Astrocyte (in vitro differentiated cells and primary cell): ENCODE results near the gene HEXD. TPM values are rescaled to one million over a fixed set of nuclear protein-coding genes. Genes with fewer than 3 reads are reported as not detected.

Source experiments
- DNase-seq: peaks from one replicate; pipeline ENCODE4 v3.0.0-alpha.2; 2010; ENCODE audit warnings: low read depth
- FAIRE-seq: peaks from 2 replicates; lab custom pipeline; 2011; peaks lifted over from hg19 to GRCh38; lab: Jason Lieb, UNC
- H2AFZ ChIP-seq: 2 replicates; pipeline ENCODE4 v1.6.0; 2012; ENCODE audit warnings: low read depth, low read length, inconsistent platforms
- H3K27ac ChIP-seq: 2 replicates; pipeline ENCODE4 v1.5.1; 2011; ENCODE audit warnings: low read depth, low read length, inconsistent platforms
- H3K27me3 ChIP-seq: 2 replicates; pipeline ENCODE4 v1.6.0; 2011; ENCODE audit warnings: low read length, inconsistent platforms; ENCODE audit not compliant: insufficient read depth
- H3K36me3 ChIP-seq: 2 replicates; pipeline ENCODE4 v1.5.1; 2011; ENCODE audit warnings: low read length, inconsistent platforms; ENCODE audit not compliant: insufficient read depth
- H3K4me1 ChIP-seq: 2 replicates; pipeline ENCODE4 v1.5.1; 2011; ENCODE audit warnings: low read length, inconsistent platforms; ENCODE audit not compliant: insufficient read depth
- H3K4me2 ChIP-seq: 2 replicates; pipeline ENCODE4 v1.6.0; 2012; ENCODE audit warnings: low read length, inconsistent platforms
- H3K4me3 ChIP-seq: 2 replicates; pipeline ENCODE4 v1.5.1; 2011; ENCODE audit warnings: low read depth, mild to moderate bottlenecking, low read length, inconsistent platforms; ENCODE audit not compliant: insufficient read depth
- H3K79me2 ChIP-seq: 2 replicates; pipeline ENCODE4 v1.6.0; 2012; ENCODE audit warnings: mild to moderate bottlenecking, low read length, inconsistent platforms; ENCODE audit not compliant: insufficient read depth
- H3K9ac ChIP-seq: 2 replicates; pipeline ENCODE4 v1.6.0; 2012; ENCODE audit warnings: mild to moderate bottlenecking, low read length, inconsistent platforms
- H3K9me3 ChIP-seq: 2 replicates; pipeline ENCODE4 v1.5.1; 2012; ENCODE audit warnings: low read depth, mild to moderate bottlenecking, low read length, inconsistent platforms; ENCODE audit not compliant: insufficient read depth
- H4K20me1 ChIP-seq: 2 replicates; pipeline ENCODE4 v1.6.0; 2012; ENCODE audit warnings: low read length, inconsistent platforms; ENCODE audit not compliant: insufficient read depth
- H3K27ac Mint-ChIP-seq: one replicate; pipeline ENCODE4 v1.8.0; 2021; ENCODE audit warnings: mild to moderate bottlenecking, mixed read lengths; ENCODE audit not compliant: unreplicated experiment
- H3K27me3 Mint-ChIP-seq: one replicate; pipeline ENCODE4 v1.8.0; 2021; ENCODE audit warnings: low read depth, mixed read lengths; ENCODE audit not compliant: unreplicated experiment
- H3K36me3 Mint-ChIP-seq: one replicate; pipeline ENCODE4 v1.8.0; 2021; ENCODE audit warnings: low read depth, mixed read lengths; ENCODE audit not compliant: unreplicated experiment
- H3K4me1 Mint-ChIP-seq: one replicate; pipeline ENCODE4 v1.8.0; 2021; ENCODE audit warnings: low read depth, mixed read lengths; ENCODE audit not compliant: unreplicated experiment
- H3K4me3 Mint-ChIP-seq: one replicate; pipeline ENCODE4 v1.8.0; 2021; ENCODE audit warnings: mild to moderate bottlenecking, moderate library complexity, mixed read lengths; ENCODE audit not compliant: unreplicated experiment
- H3K9me3 Mint-ChIP-seq: one replicate; pipeline ENCODE4 v1.8.0; 2021; ENCODE audit warnings: mild to moderate bottlenecking, mixed read lengths; ENCODE audit not compliant: unreplicated experiment
- EZH2 ChIP-seq: IDR thresholded peaks from 2 replicates; pipeline ENCODE4 v1.6.1; 2012; ENCODE audit warnings: mild to moderate bottlenecking, low read length, inconsistent platforms; ENCODE audit not compliant: insufficient read depth
- total RNA-seq: library from RNA; stranded (reverse); gene quantifications from 2 replicates; pipeline ENCODE4 v1.2.1, GENCODE V29; 2021
- TF ChIP-seq, protein P1 (sequence below): IDR thresholded peaks from 2 replicates; pipeline ENCODE4 v1.5.1; 2011; ENCODE audit warnings: low read depth, mild to moderate bottlenecking, inconsistent platforms, low read length, moderate library complexity; ENCODE audit not compliant: insufficient read depth

HEXD gene
- total RNA-seq, 1 donor from 2014 or later = 11.1 TPM

DNA sequence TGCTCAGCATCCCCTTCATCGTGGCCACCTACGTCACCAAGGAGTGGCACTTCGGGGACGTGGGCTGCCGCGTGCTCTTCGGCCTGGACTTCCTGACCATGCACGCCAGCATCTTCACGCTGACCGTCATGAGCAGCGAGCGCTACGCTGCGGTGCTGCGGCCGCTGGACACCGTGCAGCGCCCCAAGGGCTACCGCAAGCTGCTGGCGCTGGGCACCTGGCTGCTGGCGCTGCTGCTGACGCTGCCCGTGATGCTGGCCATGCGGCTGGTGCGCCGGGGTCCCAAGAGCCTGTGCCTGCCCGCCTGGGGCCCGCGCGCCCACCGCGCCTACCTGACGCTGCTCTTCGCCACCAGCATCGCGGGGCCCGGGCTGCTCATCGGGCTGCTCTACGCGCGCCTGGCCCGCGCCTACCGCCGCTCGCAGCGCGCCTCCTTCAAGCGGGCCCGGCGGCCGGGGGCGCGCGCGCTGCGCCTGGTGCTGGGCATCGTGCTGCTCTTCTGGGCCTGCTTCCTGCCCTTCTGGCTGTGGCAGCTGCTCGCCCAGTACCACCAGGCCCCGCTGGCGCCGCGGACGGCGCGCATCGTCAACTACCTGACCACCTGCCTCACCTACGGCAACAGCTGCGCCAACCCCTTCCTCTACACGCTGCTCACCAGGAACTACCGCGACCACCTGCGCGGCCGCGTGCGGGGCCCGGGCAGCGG, 43.4 kb upstream of the HEXD start:
- no peak overlapping the region for H3K9ac ChIP-seq
- no peaks in the 10 kb centered on the region for H3K4me1 Mint-ChIP-seq
- DNase-seq = no peak
- H3K27ac Mint-ChIP-seq = no peak overlapping the region
- no peaks in the 10 kb centered on the region for H3K79me2 ChIP-seq
- FAIRE-seq = no peak
- no peaks in the 10 kb centered on the region for H3K9me3 Mint-ChIP-seq
- no peak overlapping the region for H2AFZ ChIP-seq
- H3K36me3 Mint-ChIP-seq = no peaks in the 10 kb centered on the region
- TF ChIP-seq, protein P1, sequence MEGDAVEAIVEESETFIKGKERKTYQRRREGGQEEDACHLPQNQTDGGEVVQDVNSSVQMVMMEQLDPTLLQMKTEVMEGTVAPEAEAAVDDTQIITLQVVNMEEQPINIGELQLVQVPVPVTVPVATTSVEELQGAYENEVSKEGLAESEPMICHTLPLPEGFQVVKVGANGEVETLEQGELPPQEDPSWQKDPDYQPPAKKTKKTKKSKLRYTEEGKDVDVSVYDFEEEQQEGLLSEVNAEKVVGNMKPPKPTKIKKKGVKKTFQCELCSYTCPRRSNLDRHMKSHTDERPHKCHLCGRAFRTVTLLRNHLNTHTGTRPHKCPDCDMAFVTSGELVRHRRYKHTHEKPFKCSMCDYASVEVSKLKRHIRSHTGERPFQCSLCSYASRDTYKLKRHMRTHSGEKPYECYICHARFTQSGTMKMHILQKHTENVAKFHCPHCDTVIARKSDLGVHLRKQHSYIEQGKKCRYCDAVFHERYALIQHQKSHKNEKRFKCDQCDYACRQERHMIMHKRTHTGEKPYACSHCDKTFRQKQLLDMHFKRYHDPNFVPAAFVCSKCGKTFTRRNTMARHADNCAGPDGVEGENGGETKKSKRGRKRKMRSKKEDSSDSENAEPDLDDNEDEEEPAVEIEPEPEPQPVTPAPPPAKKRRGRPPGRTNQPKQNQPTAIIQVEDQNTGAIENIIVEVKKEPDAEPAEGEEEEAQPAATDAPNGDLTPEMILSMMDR = no peak
- peak; percentile 62 for TF ChIP-seq EZH2
- no peaks in the 10 kb centered on the region for H3K9me3 ChIP-seq
- no peaks in the 10 kb centered on the region for H3K36me3 ChIP-seq
- H3K4me3 ChIP-seq = no peak overlapping the region
- no peak overlapping the region for H3K4me3 Mint-ChIP-seq
- no peak overlapping the region for H3K27ac ChIP-seq
- no peaks in the 10 kb centered on the region for H3K4me1 ChIP-seq
- no peak overlapping the region for H3K4me2 ChIP-seq
- H3K27me3 Mint-ChIP-seq = peaks cover 41% of the 10 kb centered on the region
- peaks cover 44% of the 10 kb centered on the region for H3K27me3 ChIP-seq
- H4K20me1 ChIP-seq = no peaks in the 10 kb centered on the region

DNA sequence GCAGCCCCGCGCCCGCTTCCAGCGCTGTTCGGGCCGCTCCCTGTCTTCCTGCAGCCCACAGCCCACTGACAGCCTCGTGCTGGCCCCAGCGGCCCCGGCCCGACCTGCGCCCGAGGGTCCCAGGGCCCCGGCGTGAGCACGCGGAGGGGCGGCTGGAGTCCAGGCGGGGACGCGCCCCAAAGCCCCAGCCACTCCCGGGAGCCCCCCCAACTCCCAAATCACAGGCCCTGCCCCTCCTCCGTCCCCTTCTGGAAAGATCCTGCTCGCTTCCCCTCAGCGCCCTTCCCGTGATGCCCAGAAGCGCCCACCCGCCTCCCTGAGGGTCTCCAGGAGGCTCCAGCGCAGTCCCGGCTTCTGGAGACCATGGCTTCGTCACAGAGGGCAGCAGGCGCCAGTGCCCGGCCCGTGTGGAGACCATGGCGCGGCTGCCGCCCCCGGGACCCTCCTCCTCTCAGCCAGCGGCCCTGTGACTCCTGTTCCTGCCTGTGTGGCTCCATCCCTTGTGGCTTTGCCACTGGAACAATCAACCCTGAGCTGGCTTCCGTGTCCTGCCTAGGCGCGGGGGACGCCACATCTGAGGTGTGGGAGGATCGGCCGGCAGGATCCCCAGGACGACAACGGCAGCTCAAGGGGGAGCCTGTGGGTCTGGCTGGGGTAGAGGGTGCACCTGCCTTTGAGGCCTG, 42.6 kb upstream of the HEXD start:
- Histone ChIP-seq H3K4me1 (no peaks in the 10 kb centered on the region), H3K79me2 (no peaks in the 10 kb centered on the region), H3K9ac (no peak overlapping the region), H3K4me3 (no peak overlapping the region), H3K36me3 (no peaks in the 10 kb centered on the region), H3K4me2 (no peak overlapping the region), H3K27me3 (peaks cover 39% of the 10 kb centered on the region), H2AFZ (no peak overlapping the region), H3K27ac (no peak overlapping the region), H4K20me1 (no peaks in the 10 kb centered on the region), H3K9me3 (no peaks in the 10 kb centered on the region)
- H3K4me3 Mint-ChIP-seq = no peak overlapping the region
- no peaks in the 10 kb centered on the region for H3K36me3 Mint-ChIP-seq
- FAIRE-seq = no peak
- no peaks in the 10 kb centered on the region for H3K9me3 Mint-ChIP-seq
- TF ChIP-seq EZH2 = peak; percentile 4
- TF ChIP-seq, protein P1 = no peak
- peaks cover 41% of the 10 kb centered on the region for H3K27me3 Mint-ChIP-seq
- H3K27ac Mint-ChIP-seq = no peak overlapping the region
- no peaks in the 10 kb centered on the region for H3K4me1 Mint-ChIP-seq
- no peak for DNase-seq
